Astrocyte of the hippocampus (primary cell): Measurements from ENCODE around the gene ST3GAL4.

Experiments
- DNase-seq: peaks from one replicate; pipeline ENCODE4 v3.0.0; 2011; ENCODE audit warnings: low read depth, low spot score

ST3GAL4 gene

GRCh38 chr11:126444072-126444471 is 88.6 kb downstream of the ST3GAL4 start:
- DNase-seq, result no peak

GRCh38 chr11:126446581-126446980 is 91.1 kb downstream of the ST3GAL4 start:
- DNase-seq, result no peak

GRCh38 chr11:126450198-126450597 is 94.7 kb downstream of the ST3GAL4 start:
- no peak for DNase-seq

GRCh38 chr11:126450806-126451205 is 95.3 kb downstream of the ST3GAL4 start:
- DNase-seq, result no peak

GRCh38 chr11:126451211-126451802 is 95.8 kb downstream of the ST3GAL4 start:
- no peak for DNase-seq

- DNase-seq, result no peak
Observed at GRCh38 chr11:126452241-126453101, 97.0 kb downstream of the ST3GAL4 start.

GRCh38 chr11:126456089-126456488 is 100.6 kb downstream of the ST3GAL4 start:
- no peak for DNase-seq

- no peak for DNase-seq
Observed at GRCh38 chr11:126456783-126457542, 101.5 kb downstream of the ST3GAL4 start.

GRCh38 chr11:126457817-126458216 is 102.3 kb downstream of the ST3GAL4 start:
- DNase-seq, result no peak

GRCh38 chr11:126459691-126460281 is 104.3 kb downstream of the ST3GAL4 start:
- no peak for DNase-seq

- DNase-seq, result no peak
Observed at GRCh38 chr11:126460417-126461095, 105.1 kb downstream of the ST3GAL4 start.

GRCh38 chr11:126461096-126461440 is 105.6 kb downstream of the ST3GAL4 start:
- no peak for DNase-seq

GRCh38 chr11:126461996-126462395 is 106.5 kb downstream of the ST3GAL4 start:
- DNase-seq, result no peak

GRCh38 chr11:126462422-126462821 is 106.9 kb downstream of the ST3GAL4 start:
- no peak for DNase-seq
